Stimulated activated effector memory CD8-positive, alpha-beta T cell treated with anti-CD3 and anti-CD28 coated beads, Interleukin-12 subunit alpha, Interleukin-12 subunit beta, amount 100 ng/mL, for 72 hours (primary cell): ENCODE data around the gene HP1BP3.

Experiments
- ATAC-seq: fragments of 150-1000 bp; cut with Tn5 transposase; 2 replicates; pipeline ENCODE4 v1.10.0; 2021
- DNase-seq, 2 donors: peaks; one replicate each; pipeline ENCODE4 v3.0.0; 2021 to 2022; ENCODE audit warnings: low spot score in 2 of 2
- H3K27ac Mint-ChIP-seq: one replicate; pipeline ENCODE4 v1.8.0; 2022; ENCODE audit warnings: mild to moderate bottlenecking, mixed read lengths
- H3K36me3 Mint-ChIP-seq: one replicate; pipeline ENCODE4 v1.8.0; 2022; ENCODE audit warnings: mild to moderate bottlenecking, mixed read lengths
- H3K4me1 Mint-ChIP-seq: one replicate; pipeline ENCODE4 v1.8.0; 2022; ENCODE audit warnings: mixed read lengths
- H3K4me3 Mint-ChIP-seq: one replicate; pipeline ENCODE4 v1.8.0; 2022; ENCODE audit warnings: mild to moderate bottlenecking, mixed read lengths
- H3K9me3 Mint-ChIP-seq: one replicate; pipeline ENCODE4 v1.8.0; 2022; ENCODE audit warnings: mixed read lengths

HP1BP3 gene

GRCh38 chr1:20700636-20701215, 86.4 kb downstream of the HP1BP3 start:
- no peak for DNase-seq
- ATAC-seq: no peak
- Mint-ChIP-seq H3K36me3 (no peaks in the 10 kb centered on the region), H3K27ac (no peak overlapping the region), H3K9me3 (no peaks in the 10 kb centered on the region), H3K4me3 (no peak overlapping the region), H3K4me1 (peaks cover 14% of the 10 kb centered on the region)

- H3K36me3 Mint-ChIP-seq: no peaks in the 10 kb centered on the region
- no peak overlapping the region for H3K4me3 Mint-ChIP-seq
These were observed 87.5 kb downstream of the HP1BP3 start for GRCh38 chr1:20699558-20699957.

GRCh38 chr1:20698195-20698910, 88.8 kb downstream of the HP1BP3 start:
- ATAC-seq: no peak
- H3K4me3 Mint-ChIP-seq: no peak overlapping the region
- no peak for DNase-seq
- no peaks in the 10 kb centered on the region for H3K36me3 Mint-ChIP-seq
- no peaks in the 10 kb centered on the region for H3K9me3 Mint-ChIP-seq
- peaks cover 14% of the 10 kb centered on the region for H3K4me1 Mint-ChIP-seq
- H3K27ac Mint-ChIP-seq: no peak overlapping the region

More at GRCh38 chr1:20699558-20699957, 87.5 kb downstream of the HP1BP3 start:
- no peak for DNase-seq
- ATAC-seq: no peak
- H3K9me3 Mint-ChIP-seq: no peaks in the 10 kb centered on the region
- H3K4me1 Mint-ChIP-seq: peaks cover 14% of the 10 kb centered on the region
- no peak overlapping the region for H3K27ac Mint-ChIP-seq

- Mint-ChIP-seq H3K36me3 (no peaks in the 10 kb centered on the region), H3K4me3 (no peak overlapping the region), H3K9me3 (no peaks in the 10 kb centered on the region), H3K4me1 (peaks cover 14% of the 10 kb centered on the region), H3K27ac (no peak overlapping the region)
- ATAC-seq (no peak), DNase-seq (no peak)
These were observed 89.5 kb downstream of the HP1BP3 start for GRCh38 chr1:20697563-20697962.

GRCh38 chr1:20696397-20697333, 90.4 kb downstream of the HP1BP3 start:
- ATAC-seq: peak; percentile 86
- DNase-seq: peak; percentile 73 to 86
- H3K4me3 Mint-ChIP-seq: peak overlapping the region; percentile 82
- H3K4me1 Mint-ChIP-seq: peaks cover 14% of the 10 kb centered on the region
- no peaks in the 10 kb centered on the region for H3K36me3 Mint-ChIP-seq
- no peaks in the 10 kb centered on the region for H3K9me3 Mint-ChIP-seq
- H3K27ac Mint-ChIP-seq: no peak overlapping the region

DNA sequence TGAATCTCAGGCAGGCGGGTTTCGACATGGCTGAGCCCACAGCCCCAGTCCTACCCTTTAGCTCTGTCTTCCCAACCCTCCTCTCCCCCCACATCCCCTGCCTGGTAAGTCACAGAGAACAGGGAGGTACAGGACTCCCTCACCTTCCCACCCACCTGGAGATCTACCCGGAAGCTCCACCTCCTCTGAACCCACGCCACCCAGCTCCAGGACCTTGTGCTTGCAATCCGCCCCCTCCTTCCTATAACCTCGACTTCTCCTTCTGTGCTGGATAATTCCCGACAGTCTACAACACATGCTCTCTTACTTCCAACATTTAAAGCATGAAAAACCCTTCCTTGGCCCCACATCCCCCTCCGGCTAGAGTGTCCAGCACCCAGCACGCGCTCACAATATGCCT, 91.6 kb downstream of the HP1BP3 start:
- Mint-ChIP-seq H3K9me3 (no peaks in the 10 kb centered on the region), H3K4me3 (no peak overlapping the region)

DNA sequence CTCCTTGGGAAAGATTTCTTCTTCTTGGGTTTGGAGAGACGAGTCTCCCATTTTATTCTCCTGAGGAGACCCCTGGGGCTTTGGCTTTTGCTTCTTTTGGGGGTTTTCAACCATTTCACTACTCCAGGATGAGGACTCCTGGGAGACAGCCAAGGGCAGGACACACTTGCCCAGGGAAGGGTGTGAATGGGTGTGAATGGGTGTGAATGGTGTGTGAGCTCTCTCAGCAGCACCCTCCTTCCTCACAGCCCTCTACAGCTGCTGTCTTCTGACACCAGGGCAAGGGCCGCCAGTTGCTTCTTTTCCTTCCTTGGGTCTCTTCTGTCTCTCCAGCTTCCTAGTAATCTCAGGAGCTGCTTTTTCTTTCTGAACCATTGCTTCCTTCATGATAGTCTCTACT, 93.5 kb downstream of the HP1BP3 start:
- no peak overlapping the region for H3K4me3 Mint-ChIP-seq
- no peak for DNase-seq

More for the DNA sequence above, 91.6 kb downstream of the HP1BP3 start:
- Mint-ChIP-seq H3K36me3 (no peaks in the 10 kb centered on the region), H3K27ac (no peak overlapping the region), H3K4me1 (peaks cover 14% of the 10 kb centered on the region)
- no peak for DNase-seq
- ATAC-seq: no peak

More for the DNA sequence above, 93.5 kb downstream of the HP1BP3 start:
- H3K36me3 Mint-ChIP-seq: no peaks in the 10 kb centered on the region
- ATAC-seq: no peak
- H3K9me3 Mint-ChIP-seq: no peaks in the 10 kb centered on the region
- H3K27ac Mint-ChIP-seq: peak overlapping the region; percentile 14
- H3K4me1 Mint-ChIP-seq: peaks cover 14% of the 10 kb centered on the region
